HCT116 (cell line): Measurements from ENCODE around the gene MAFG. TPM values are rescaled to one million over a fixed set of nuclear protein-coding genes. Genes with fewer than 3 reads are reported as not detected.

Experiments used
- ATAC-seq: fragments of 200-7000 bp; cut with Tn5 transposase; 2 replicates; pipeline ENCODE4 v1.9.1; 2020; ENCODE audit warnings: mild to moderate bottlenecking, moderate library complexity
- BruUV-seq: library from RNA; stranded (reverse); fragments of 400-500 nt; replicated peaks from 2 replicates; lab custom pipeline; 2021; lab: Mats Ljungman, UMichigan
- CTCF ChIA-PET: fragments of 300-600 bp; sonication (Branson Sonifier 250); formaldehyde crosslinking; loops from one replicate; lab custom pipeline; 2021; ENCODE audit warnings: antibody characterized with exemption; lab: Charles Lee
- POLR2A ChIA-PET: fragments of 300-600, 350-600 bp; sonication (Branson Sonifier 250); formaldehyde crosslinking; loops from one replicate; lab custom pipeline; 2021; ENCODE audit warnings: antibody characterized with exemption; lab: Charles Lee
- RAD21 ChIA-PET, 2 experiments: fragments of 300-600 bp; sonication (Branson Sonifier 250); formaldehyde crosslinking; loops; one replicate each; lab custom pipeline; 2023; ENCODE audit warnings: low total read pairs in 2 of 2; ENCODE audit not compliant: uncharacterized antibody in 2 of 2, unreplicated experiment in 2 of 2, low non-redundant PET in 1 of 2; lab: Charles Lee
- DNase-seq: peaks from one replicate; pipeline ENCODE4 v3.0.0-alpha.2; 2010; ENCODE audit warnings: low read depth, low spot score
- H2AFZ ChIP-seq: fragments of 200-600 bp; shearing (Covaris generic), sonication (generic); 2 replicates; pipeline ENCODE4 v1.6.1; 2017; ENCODE audit warnings: low read depth, mixed run types, mixed read lengths, antibody characterized with exemption, low read length; ENCODE audit not compliant: poor library complexity, severe bottlenecking
- H3K27ac ChIP-seq: 2 replicates; pipeline ENCODE4 v1.5.1; 2012; ENCODE audit warnings: low read depth, low read length
- H3K27me3 ChIP-seq: fragments of 200-600 bp; sonication (generic); 2 replicates; pipeline ENCODE4 v1.6.1; 2016; ENCODE audit warnings: mixed run types, low read length, mixed read lengths; ENCODE audit not compliant: insufficient read depth
- H3K36me3 ChIP-seq, 2 experiments: fragments of 200-500 bp in 1 of 2; fragments of 200-600 bp in 1 of 2; sonication (Bioruptor generic) in 1 of 2; sonication (generic) in 1 of 2; 2 replicates each; pipeline versions ENCODE4 v1.5.1 to v1.6.1; 2014 to 2016; ENCODE audit warnings: low read length in 2 of 2, inconsistent platforms in 1 of 2, mixed read lengths in 1 of 2, mixed run types in 1 of 2; ENCODE audit not compliant: insufficient read depth in 2 of 2, control insufficient read depth in 1 of 2
- H3K4me1 ChIP-seq, 2 experiments: fragments of 200-600 bp in 1 of 2; sonication (generic) in 1 of 2; 2 replicates each; pipeline versions ENCODE4 v1.5.1 to v1.6.1; 2012 to 2017; ENCODE audit warnings: low read length in 2 of 2, inconsistent platforms in 1 of 2, mild to moderate bottlenecking in 1 of 2, mixed read lengths in 1 of 2, mixed run types in 1 of 2, moderate library complexity in 1 of 2; ENCODE audit not compliant: insufficient read depth in 2 of 2, control insufficient read depth in 1 of 2
- H3K4me2 ChIP-seq: fragments of 200-600 bp; sonication (generic); 2 replicates; pipeline ENCODE4 v1.6.1; 2017; ENCODE audit warnings: mixed run types, low read length, mixed read lengths
- H3K4me3 ChIP-seq, 2 experiments: fragments of 200-600 bp in 1 of 2; sonication (generic) in 1 of 2; replicated peaks in 1 of 2; 2 replicates each; pipeline ENCODE4 v1.5.1; 2011 to 2016; ENCODE audit warnings: low read length in 2 of 2, control low read depth in 1 of 2, low read depth in 1 of 2, mild to moderate bottlenecking in 1 of 2, mixed read lengths in 1 of 2, mixed run types in 1 of 2
- H3K79me2 ChIP-seq: fragments of 200-600 bp; sonication (generic); 2 replicates; pipeline ENCODE4 v1.6.1; 2017; ENCODE audit warnings: mild to moderate bottlenecking, mixed run types, low read length, moderate library complexity, mixed read lengths; ENCODE audit not compliant: insufficient read depth
- H3K9ac ChIP-seq: fragments of 200-600 bp; sonication (generic); 2 replicates; pipeline ENCODE4 v1.6.1; 2016; ENCODE audit warnings: low read length, mixed read lengths
- H3K9me2 ChIP-seq: fragments of 200-600 bp; sonication (generic), shearing (Covaris generic); 2 replicates; pipeline ENCODE4 v1.6.1; 2017; ENCODE audit warnings: mixed run types, mild to moderate bottlenecking, moderate library complexity; ENCODE audit not compliant: insufficient read depth
- H3K9me3 ChIP-seq, 2 experiments: fragments of 200-500 bp in 1 of 2; fragments of 200-600 bp in 1 of 2; sonication (Bioruptor generic) in 1 of 2; sonication (generic) in 1 of 2; 2 replicates each; pipeline ENCODE4 v1.6.1; 2014 to 2017; ENCODE audit warnings: low read length in 2 of 2, mixed read lengths in 2 of 2, inconsistent platforms in 1 of 2, low read depth in 1 of 2, mild to moderate bottlenecking in 1 of 2, mixed run types in 1 of 2, moderate library complexity in 1 of 2; ENCODE audit not compliant: control insufficient read depth in 1 of 2, insufficient read depth in 1 of 2
- H4K20me1 ChIP-seq: fragments of 200-600 bp; sonication (generic), shearing (Covaris generic); 2 replicates; pipeline ENCODE4 v1.6.1; 2017; ENCODE audit warnings: mixed run types, mild to moderate bottlenecking, moderate library complexity; ENCODE audit not compliant: insufficient read depth
- CEBPB ChIP-seq: IDR thresholded peaks from 2 replicates; pipeline ENCODE4 v1.6.1; 2012; ENCODE audit warnings: low read depth
- EZH2 ChIP-seq: fragments of 200-600 bp; sonication (generic); IDR thresholded peaks from 2 replicates; pipeline ENCODE4 v1.6.1; 2017; ENCODE audit warnings: antibody characterized with exemption, mixed run types
- EZH2phosphoT487 ChIP-seq: fragments of 200-600 bp; IDR thresholded peaks from 2 replicates; pipeline ENCODE4 v1.6.1; 2018; ENCODE audit warnings: antibody characterized with exemption, borderline replicate concordance
- FOSL1 ChIP-seq: IDR thresholded peaks from 2 replicates; pipeline ENCODE4 v1.6.1; 2012; ENCODE audit warnings: low read depth
- JUND ChIP-seq: IDR thresholded peaks from 2 replicates; pipeline ENCODE4 v1.6.1; 2012
- POLR2AphosphoS5 ChIP-seq: IDR thresholded peaks from 2 replicates; pipeline ENCODE4 v1.6.1; 2011; ENCODE audit warnings: mild to moderate bottlenecking, low read depth, low read length, moderate library complexity
- RAD21 ChIP-seq: IDR thresholded peaks from 2 replicates; pipeline ENCODE4 v1.6.1; 2012; ENCODE audit warnings: low read depth, mild to moderate bottlenecking
- SP1 ChIP-seq: IDR thresholded peaks from 2 replicates; pipeline ENCODE4 v1.6.1; 2012; ENCODE audit warnings: low read depth
- SRF ChIP-seq: IDR thresholded peaks from 2 replicates; pipeline ENCODE4 v1.6.1; 2012; ENCODE audit warnings: low read depth
- YY1 ChIP-seq: IDR thresholded peaks from 2 replicates; pipeline ENCODE4 v1.6.1; 2011; ENCODE audit warnings: low read length, low read depth, moderate library complexity, mild to moderate bottlenecking; ENCODE audit not compliant: insufficient replicate concordance; ENCODE audit errors: extremely low read depth
- ZFX ChIP-seq: fragments of 450-650 bp; IDR thresholded peaks from 2 replicates; pipeline ENCODE4 v1.6.1; 2017
- intact Hi-C: fragments of 100-400 bp; cut with micrococcal nuclease; formaldehyde crosslinking; loops from 2 replicates; pipeline ENCODE4 v1.10.0; 2022
- total RNA-seq: library from RNA; stranded (reverse); gene quantifications from one replicate; pipeline ENCODE4 v1.2.1, GENCODE V29; 2021; ENCODE audit not compliant: unreplicated experiment
- TF ChIP-seq, protein P1 (sequence below): IDR thresholded peaks from 2 replicates; pipeline ENCODE4 v1.6.1; 2011; ENCODE audit warnings: mild to moderate bottlenecking, low read length, moderate library complexity; ENCODE audit not compliant: insufficient replicate concordance; ENCODE audit errors: extremely low read depth
- TF ChIP-seq, protein P2 (sequence below), 3 experiments: fragments of 200-600 bp in 1 of 3; sonication (generic) in 1 of 3; IDR thresholded peaks in 2 of 3; conservative IDR thresholded peaks in 1 of 3; 2 replicates each; pipeline ENCODE4 v1.5.1; 2012 to 2017; ENCODE audit warnings: low read depth in 2 of 3, low read length in 2 of 3, antibody characterized with exemption in 1 of 3, borderline replicate concordance in 1 of 3, control low read depth in 1 of 3, mild to moderate bottlenecking in 1 of 3, mixed read lengths in 1 of 3, mixed run types in 1 of 3, moderate library complexity in 1 of 3; ENCODE audit not compliant: insufficient read depth in 1 of 3
- TF ChIP-seq, protein P3 (sequence below): IDR thresholded peaks from 2 replicates; pipeline ENCODE4 v1.6.1; 2012
- TF ChIP-seq, protein P4 (sequence below): IDR thresholded peaks from 2 replicates; pipeline ENCODE4 v1.6.1; 2012; ENCODE audit warnings: low read depth
- TF ChIP-seq, protein P5 (sequence below): IDR thresholded peaks from 2 replicates; pipeline ENCODE4 v1.6.1; 2012

MAFG gene
- total RNA-seq, 1 experiment from 2014 or later, result 46.8 TPM

DNA sequence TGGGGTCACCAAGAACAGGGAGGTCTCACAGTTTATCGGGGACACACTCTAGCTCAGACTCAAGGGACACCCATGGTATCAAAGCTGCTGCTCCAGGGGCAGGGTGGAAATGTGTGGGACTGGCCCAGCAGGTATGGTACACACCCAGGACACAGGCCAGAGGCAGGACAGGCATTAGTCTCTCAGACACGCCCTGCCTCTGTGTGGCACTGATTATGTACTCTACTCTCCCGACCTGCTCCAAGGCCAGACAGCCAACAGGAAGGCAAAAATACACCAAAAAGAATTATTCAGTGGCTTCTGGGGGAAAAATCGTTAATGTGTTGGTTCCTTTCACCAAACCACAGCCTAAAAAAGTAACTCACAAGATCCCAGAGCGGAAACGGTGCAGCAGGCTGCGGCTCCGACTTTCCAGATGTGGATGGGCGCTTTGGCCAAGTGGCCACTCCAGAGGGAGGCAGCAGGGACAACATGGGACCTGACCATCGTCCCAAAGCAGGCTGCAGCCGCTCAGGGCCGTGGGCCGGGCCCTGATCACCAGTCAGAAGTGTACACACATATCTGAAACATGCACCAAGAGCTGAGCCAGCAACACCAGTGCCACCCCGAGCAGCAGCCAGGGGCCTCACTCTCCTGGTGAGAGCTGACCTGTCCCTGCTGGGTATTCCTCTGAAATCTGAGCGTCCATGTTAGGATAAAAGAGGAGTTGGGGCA is 8.5 kb downstream of the MAFG start:
- Histone ChIP-seq H3K36me3 (peaks cover 28 to 58% of the 10 kb centered on the region in 2 experiments; a peak in 3 of 4 replicates), H3K4me1 (peaks cover 27 to 46% of the 10 kb centered on the region in 2 experiments)
- TF ChIP-seq, protein P1, sequence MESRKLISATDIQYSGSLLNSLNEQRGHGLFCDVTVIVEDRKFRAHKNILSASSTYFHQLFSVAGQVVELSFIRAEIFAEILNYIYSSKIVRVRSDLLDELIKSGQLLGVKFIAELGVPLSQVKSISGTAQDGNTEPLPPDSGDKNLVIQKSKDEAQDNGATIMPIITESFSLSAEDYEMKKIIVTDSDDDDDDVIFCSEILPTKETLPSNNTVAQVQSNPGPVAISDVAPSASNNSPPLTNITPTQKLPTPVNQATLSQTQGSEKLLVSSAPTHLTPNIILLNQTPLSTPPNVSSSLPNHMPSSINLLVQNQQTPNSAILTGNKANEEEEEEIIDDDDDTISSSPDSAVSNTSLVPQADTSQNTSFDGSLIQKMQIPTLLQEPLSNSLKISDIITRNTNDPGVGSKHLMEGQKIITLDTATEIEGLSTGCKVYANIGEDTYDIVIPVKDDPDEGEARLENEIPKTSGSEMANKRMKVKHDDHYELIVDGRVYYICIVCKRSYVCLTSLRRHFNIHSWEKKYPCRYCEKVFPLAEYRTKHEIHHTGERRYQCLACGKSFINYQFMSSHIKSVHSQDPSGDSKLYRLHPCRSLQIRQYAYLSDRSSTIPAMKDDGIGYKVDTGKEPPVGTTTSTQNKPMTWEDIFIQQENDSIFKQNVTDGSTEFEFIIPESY, result no peak
- TF ChIP-seq FOSL1 (no peak), ZFX (no peak), RAD21 (no peak), CEBPB (no peak), YY1 (no peak), EZH2phosphoT487 (no peak), POLR2AphosphoS5 (no peak), SRF (no peak), JUND (no peak), EZH2 (no peak), SP1 (no peak)
- TF ChIP-seq, protein P2, sequence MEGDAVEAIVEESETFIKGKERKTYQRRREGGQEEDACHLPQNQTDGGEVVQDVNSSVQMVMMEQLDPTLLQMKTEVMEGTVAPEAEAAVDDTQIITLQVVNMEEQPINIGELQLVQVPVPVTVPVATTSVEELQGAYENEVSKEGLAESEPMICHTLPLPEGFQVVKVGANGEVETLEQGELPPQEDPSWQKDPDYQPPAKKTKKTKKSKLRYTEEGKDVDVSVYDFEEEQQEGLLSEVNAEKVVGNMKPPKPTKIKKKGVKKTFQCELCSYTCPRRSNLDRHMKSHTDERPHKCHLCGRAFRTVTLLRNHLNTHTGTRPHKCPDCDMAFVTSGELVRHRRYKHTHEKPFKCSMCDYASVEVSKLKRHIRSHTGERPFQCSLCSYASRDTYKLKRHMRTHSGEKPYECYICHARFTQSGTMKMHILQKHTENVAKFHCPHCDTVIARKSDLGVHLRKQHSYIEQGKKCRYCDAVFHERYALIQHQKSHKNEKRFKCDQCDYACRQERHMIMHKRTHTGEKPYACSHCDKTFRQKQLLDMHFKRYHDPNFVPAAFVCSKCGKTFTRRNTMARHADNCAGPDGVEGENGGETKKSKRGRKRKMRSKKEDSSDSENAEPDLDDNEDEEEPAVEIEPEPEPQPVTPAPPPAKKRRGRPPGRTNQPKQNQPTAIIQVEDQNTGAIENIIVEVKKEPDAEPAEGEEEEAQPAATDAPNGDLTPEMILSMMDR (IDR thresholded peaks at IDR 0.05 in 2 of 3, conservative IDR thresholded peaks at IDR 0.05 in 1 of 3; ENCODE audit: borderline replicate concordance in 1 of 3, insufficient read depth in 1 of 3, low read depth in 2 of 3, low read length in 2 of 3), result no peak
- TF ChIP-seq, protein P3, sequence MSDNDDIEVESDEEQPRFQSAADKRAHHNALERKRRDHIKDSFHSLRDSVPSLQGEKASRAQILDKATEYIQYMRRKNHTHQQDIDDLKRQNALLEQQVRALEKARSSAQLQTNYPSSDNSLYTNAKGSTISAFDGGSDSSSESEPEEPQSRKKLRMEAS, result no peak
- TF ChIP-seq, protein P4, sequence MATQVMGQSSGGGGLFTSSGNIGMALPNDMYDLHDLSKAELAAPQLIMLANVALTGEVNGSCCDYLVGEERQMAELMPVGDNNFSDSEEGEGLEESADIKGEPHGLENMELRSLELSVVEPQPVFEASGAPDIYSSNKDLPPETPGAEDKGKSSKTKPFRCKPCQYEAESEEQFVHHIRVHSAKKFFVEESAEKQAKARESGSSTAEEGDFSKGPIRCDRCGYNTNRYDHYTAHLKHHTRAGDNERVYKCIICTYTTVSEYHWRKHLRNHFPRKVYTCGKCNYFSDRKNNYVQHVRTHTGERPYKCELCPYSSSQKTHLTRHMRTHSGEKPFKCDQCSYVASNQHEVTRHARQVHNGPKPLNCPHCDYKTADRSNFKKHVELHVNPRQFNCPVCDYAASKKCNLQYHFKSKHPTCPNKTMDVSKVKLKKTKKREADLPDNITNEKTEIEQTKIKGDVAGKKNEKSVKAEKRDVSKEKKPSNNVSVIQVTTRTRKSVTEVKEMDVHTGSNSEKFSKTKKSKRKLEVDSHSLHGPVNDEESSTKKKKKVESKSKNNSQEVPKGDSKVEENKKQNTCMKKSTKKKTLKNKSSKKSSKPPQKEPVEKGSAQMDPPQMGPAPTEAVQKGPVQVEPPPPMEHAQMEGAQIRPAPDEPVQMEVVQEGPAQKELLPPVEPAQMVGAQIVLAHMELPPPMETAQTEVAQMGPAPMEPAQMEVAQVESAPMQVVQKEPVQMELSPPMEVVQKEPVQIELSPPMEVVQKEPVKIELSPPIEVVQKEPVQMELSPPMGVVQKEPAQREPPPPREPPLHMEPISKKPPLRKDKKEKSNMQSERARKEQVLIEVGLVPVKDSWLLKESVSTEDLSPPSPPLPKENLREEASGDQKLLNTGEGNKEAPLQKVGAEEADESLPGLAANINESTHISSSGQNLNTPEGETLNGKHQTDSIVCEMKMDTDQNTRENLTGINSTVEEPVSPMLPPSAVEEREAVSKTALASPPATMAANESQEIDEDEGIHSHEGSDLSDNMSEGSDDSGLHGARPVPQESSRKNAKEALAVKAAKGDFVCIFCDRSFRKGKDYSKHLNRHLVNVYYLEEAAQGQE, result no peak
- TF ChIP-seq, protein P5, sequence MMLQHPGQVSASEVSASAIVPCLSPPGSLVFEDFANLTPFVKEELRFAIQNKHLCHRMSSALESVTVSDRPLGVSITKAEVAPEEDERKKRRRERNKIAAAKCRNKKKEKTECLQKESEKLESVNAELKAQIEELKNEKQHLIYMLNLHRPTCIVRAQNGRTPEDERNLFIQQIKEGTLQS, result no peak
- TF ChIP-seq, all 23 proteins: peak for 0
- no peak overlapping the region for H3K4me2 ChIP-seq
- RAD21 ChIA-PET, result no interaction called here
- CTCF ChIA-PET, result no interaction called here
- no peaks in the 10 kb centered on the region for H4K20me1 ChIP-seq
- no peak overlapping the region for H2AFZ ChIP-seq
- H3K27me3 ChIP-seq, result no peaks in the 10 kb centered on the region
- no peaks in the 10 kb centered on the region for H3K9me3 ChIP-seq
- intact Hi-C loops, result no loop called here
- no peak overlapping the region for H3K9ac ChIP-seq
- peak overlapping the region; percentile 5; the same call in 1 of the 2 replicates for H3K27ac ChIP-seq
- peaks cover 91% of the 10 kb centered on the region for H3K79me2 ChIP-seq
- H3K4me3 ChIP-seq, result no peak overlapping the region
- ATAC-seq (no peak), DNase-seq (no peak)
- no TSS peak for BruUV-seq
- POLR2A ChIA-PET, result no interaction called here
- H3K9me2 ChIP-seq, result no peaks in the 10 kb centered on the region
